Stomach (tissue), 9 donors: Measurements from ENCODE around the gene SPI1. TPM values are rescaled to one million over a fixed set of nuclear protein-coding genes. Genes with fewer than 3 reads are reported as not detected.
A peak's percentile ranks its signal among the peaks of the same experiment; 100 is the strongest.

Source experiments
- DNase-seq, 2 donors: peaks; one replicate each; pipeline versions ENCODE4 v3.0.0 to v3.0.0-alpha.2; 2013 to 2019
- H3K27ac ChIP-seq, 5 donors: fragments of 200-600 bp in 4 of 5; sonication (generic) in 4 of 5; one replicate each; pipeline ENCODE4 v1.5.1; 2013 to 2019; ENCODE audit warnings: mild to moderate bottlenecking in 1 of 5, moderate library complexity in 1 of 5
- H3K27me3 ChIP-seq, 3 donors: fragments of 200-600 bp; sonication (generic); one replicate each; pipeline ENCODE4 v1.5.1; 2017 to 2019; ENCODE audit warnings: mixed run types in 1 of 3
- H3K36me3 ChIP-seq, 4 donors: fragments of 200-600 bp; sonication (generic); 1 replicate in 3 of 4; 2 replicates in 1 of 4; pipeline ENCODE4 v1.5.1; 2016 to 2019
- H3K4me1 ChIP-seq, 4 donors: fragments of 200-600 bp; sonication (generic); one replicate each; pipeline ENCODE4 v1.5.1; 2016 to 2019
- H3K4me3 ChIP-seq, 4 donors: fragments of 200-600 bp; sonication (generic) in 3 of 4; one replicate each; pipeline ENCODE4 v1.5.1; 2016 to 2019; ENCODE audit warnings: mild to moderate bottlenecking in 1 of 4
- H3K9me3 ChIP-seq, 4 donors: fragments of 200-600 bp; sonication (generic); one replicate each; pipeline ENCODE4 v1.5.1; 2016 to 2019
- EP300 ChIP-seq: sonication (generic); formaldehyde crosslinking; IDR thresholded peaks from one replicate; pipeline ENCODE4 v1.6.1; 2017; ENCODE audit warnings: antibody characterized with exemption
- POLR2A ChIP-seq, 4 donors: fragments of 450-650 bp; IDR thresholded peaks; one replicate each; pipeline ENCODE4 v1.6.1; 2016; ENCODE audit warnings: antibody characterized with exemption in 4 of 4, control low read depth in 2 of 4, mild to moderate bottlenecking in 1 of 4, moderate library complexity in 1 of 4
- POLR2AphosphoS5 ChIP-seq, 3 donors: sonication (generic); formaldehyde crosslinking; IDR thresholded peaks; one replicate each; pipeline ENCODE4 v1.6.1; 2016; ENCODE audit warnings: antibody characterized with exemption in 3 of 3
- WGBS, 5 donors: extraction: QIAGEN DNeasy Blood & Tissue Kit in 3 of 5; methylation state at CpG; one replicate each; pipeline versions ENCODE4 v1.1.5 to v1.1.7; 2013 to 2018; 5-methylcytosine and 5-hydroxymethylcytosine counted together
- intact Hi-C: fragments of 100-400 bp; cut with DNase I; formaldehyde crosslinking; loops from one replicate; pipeline ENCODE4 v1.15.1; 2023; ENCODE audit warnings: low total_unique reads
- polyA plus RNA-seq, 3 donors: library from polyadenylated mRNA; stranded (reverse); fragments of 200-250 nt; gene quantifications; one replicate each; pipeline ENCODE4 v1.2.3, GENCODE V29; 2013
- total RNA-seq, 5 donors: library from RNA; depleted of rRNA; stranded (reverse); fragments of >200 nt; gene quantifications; one replicate each; pipeline versions ENCODE4 v1.1.0 to v1.2.3, GENCODE V29; 2014 to 2016
- TF ChIP-seq, protein P1 (sequence below), 7 experiments: fragments of 450-650 bp in 4 of 7; fragments of 200-600 bp in 3 of 7; sonication (generic) in 3 of 7; IDR thresholded peaks; one replicate each; pipeline ENCODE4 v1.5.1; 2016 to 2019; ENCODE audit warnings: antibody characterized with exemption in 7 of 7, control low read depth in 2 of 7, mild to moderate bottlenecking in 1 of 7
- donor health status: healthy with polysubstance abuse.
- donor health status: Bipolar disorder and iron deficiency.
- donor health status: healthy.

SPI1 gene
- total and polyA plus RNA-seq, 8 donors: 2.6 to 24.3 (median 8.2) TPM

DNA sequence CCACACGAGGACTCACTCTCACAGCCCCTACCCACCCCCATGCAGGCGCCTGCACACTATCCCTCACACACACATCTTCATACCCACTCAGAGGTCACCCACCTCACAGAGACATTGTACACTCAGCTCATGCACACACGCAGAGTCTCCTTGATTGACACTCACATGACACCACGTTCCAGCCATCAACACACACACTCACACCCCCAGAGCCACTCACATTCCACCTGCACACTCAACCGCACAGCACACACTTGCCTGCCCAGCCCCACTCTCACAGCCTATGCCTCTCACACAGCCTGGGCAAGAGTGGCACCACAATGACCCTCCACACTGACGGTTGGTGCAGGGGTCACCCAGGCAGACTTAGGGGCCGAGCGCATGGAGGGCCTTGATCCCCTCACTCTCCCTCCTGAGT is 2.2 kb downstream of the SPI1 start:
- intact Hi-C loops: loop anchor here (10.0 kb wide), 1 partner anchor 69 kb away; the partner anchor contains the start of gene RAPSN

DNA sequence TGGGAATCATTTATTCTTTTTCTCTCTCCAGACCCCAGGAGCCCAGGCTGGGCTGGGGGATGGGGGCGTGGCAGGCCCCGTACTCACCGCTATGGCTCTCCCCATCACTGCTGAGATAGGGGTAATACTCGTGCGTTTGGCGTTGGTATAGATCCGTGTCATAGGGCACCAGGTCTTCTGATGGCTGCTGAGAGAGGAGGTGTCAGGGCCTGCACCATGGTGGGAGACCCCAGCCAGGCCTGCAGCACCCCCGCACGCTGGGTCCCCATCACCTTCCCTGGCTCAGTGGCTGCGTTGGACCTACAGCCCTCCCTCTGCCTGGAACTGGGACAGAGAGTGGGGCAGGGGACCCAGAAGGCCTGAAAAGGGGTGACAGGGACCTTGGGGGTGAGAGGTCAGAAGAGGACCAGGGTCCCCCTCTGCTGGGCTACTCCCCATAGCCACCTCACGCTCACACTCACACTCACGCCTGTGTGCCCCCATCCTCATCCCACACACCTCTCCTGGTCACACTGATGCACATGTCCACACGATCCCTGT is 2.7 kb downstream of the SPI1 start:
- Histone ChIP-seq H3K4me3 (peak overlapping the region in 2 of 4 donors; percentile 37 to 41), H3K27me3 (no peaks in the 10 kb centered on the region), H3K36me3 (peaks cover 0 to 15% (median 0%) of the 10 kb centered on the region in 4 donors), H3K27ac (peak overlapping the region in 1 of 5 donors; percentile 87), H3K9me3 (no peaks in the 10 kb centered on the region), H3K4me1 (peaks cover 0 to 16% (median 0%) of the 10 kb centered on the region in 4 donors)
- TF ChIP-seq POLR2AphosphoS5 (IDR thresholded peaks at IDR 0.05) (no peak), POLR2A (IDR thresholded peaks at IDR 0.05) (no peak), EP300 (no peak)
- TF ChIP-seq, protein P1, sequence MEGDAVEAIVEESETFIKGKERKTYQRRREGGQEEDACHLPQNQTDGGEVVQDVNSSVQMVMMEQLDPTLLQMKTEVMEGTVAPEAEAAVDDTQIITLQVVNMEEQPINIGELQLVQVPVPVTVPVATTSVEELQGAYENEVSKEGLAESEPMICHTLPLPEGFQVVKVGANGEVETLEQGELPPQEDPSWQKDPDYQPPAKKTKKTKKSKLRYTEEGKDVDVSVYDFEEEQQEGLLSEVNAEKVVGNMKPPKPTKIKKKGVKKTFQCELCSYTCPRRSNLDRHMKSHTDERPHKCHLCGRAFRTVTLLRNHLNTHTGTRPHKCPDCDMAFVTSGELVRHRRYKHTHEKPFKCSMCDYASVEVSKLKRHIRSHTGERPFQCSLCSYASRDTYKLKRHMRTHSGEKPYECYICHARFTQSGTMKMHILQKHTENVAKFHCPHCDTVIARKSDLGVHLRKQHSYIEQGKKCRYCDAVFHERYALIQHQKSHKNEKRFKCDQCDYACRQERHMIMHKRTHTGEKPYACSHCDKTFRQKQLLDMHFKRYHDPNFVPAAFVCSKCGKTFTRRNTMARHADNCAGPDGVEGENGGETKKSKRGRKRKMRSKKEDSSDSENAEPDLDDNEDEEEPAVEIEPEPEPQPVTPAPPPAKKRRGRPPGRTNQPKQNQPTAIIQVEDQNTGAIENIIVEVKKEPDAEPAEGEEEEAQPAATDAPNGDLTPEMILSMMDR (IDR thresholded peaks at IDR 0.05): no peak
- intact Hi-C loops: loop anchor here (10.0 kb wide), 1 partner anchor 69 kb away; the partner anchor contains the start of gene RAPSN
- DNase-seq: no peak
- 78 to 91% (median 88%) methylated on average over 13 of the region's 13 CpGs for WGBS, 5 donors

More for the DNA sequence above, 2.2 kb downstream of the SPI1 start:
- peaks cover 0 to 15% (median 0%) of the 10 kb centered on the region in 4 donors for H3K36me3 ChIP-seq
- 72 to 80% (median 75%) methylated on average over 8 of the region's 8 CpGs for WGBS, 5 donors
- peak overlapping the region in 3 of 5 donors; percentile 51 to 87 (median 85) for H3K27ac ChIP-seq
- H3K9me3 ChIP-seq: no peaks in the 10 kb centered on the region
- TF ChIP-seq POLR2AphosphoS5 (IDR thresholded peaks at IDR 0.05): no peak
- TF ChIP-seq EP300: no peak
- TF ChIP-seq POLR2A (IDR thresholded peaks at IDR 0.05): no peak
- TF ChIP-seq, protein P1 (IDR thresholded peaks at IDR 0.05): no peak
- no peaks in the 10 kb centered on the region for H3K27me3 ChIP-seq
- peak overlapping the region in 3 of 4 donors; percentile 36 to 41 (median 37) for H3K4me3 ChIP-seq
- peaks cover 0 to 16% (median 0%) of the 10 kb centered on the region in 4 donors for H3K4me1 ChIP-seq
- no peak for DNase-seq

DNA sequence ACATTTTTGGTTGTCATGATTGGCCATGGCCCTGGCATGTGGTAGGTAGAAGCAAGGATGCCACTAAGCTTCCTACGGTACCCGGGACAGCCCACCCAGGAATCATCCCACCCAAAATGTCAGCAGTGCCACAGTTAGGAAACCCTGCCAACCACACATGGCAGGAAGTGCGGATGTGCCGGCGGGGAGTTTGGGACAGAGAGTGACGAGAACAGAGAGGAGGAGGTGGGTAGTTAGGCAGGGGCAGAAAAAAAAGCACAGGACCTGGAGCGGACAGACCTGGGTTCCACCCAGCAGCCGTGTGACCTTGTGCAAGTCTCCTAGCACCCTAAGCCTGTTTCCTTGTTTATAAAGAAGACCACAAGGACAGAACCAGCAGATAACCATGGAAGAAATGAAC is 3.3 kb downstream of the SPI1 start:
- Histone ChIP-seq H3K27me3 (no peaks in the 10 kb centered on the region), H3K36me3 (peaks cover 0 to 15% (median 0%) of the 10 kb centered on the region in 4 donors), H3K27ac (peak overlapping the region in 2 of 5 donors; percentile 15 to 87), H3K4me3 (peak overlapping the region in 2 of 4 donors; percentile 37 to 41), H3K4me1 (peaks cover 0 to 16% (median 0%) of the 10 kb centered on the region in 4 donors), H3K9me3 (no peaks in the 10 kb centered on the region)
- intact Hi-C loops: loop anchor here (10.0 kb wide), 1 partner anchor 70 kb away; the partner anchor contains the start of gene RAPSN
- TF ChIP-seq EP300: no peak
- TF ChIP-seq, protein P1 (IDR thresholded peaks at IDR 0.05): no peak
- no peak for TF ChIP-seq POLR2AphosphoS5 (IDR thresholded peaks at IDR 0.05)
- TF ChIP-seq POLR2A (IDR thresholded peaks at IDR 0.05): no peak
- no peak for DNase-seq
- 78 to 87% (median 82%) methylated on average over 8 of the region's 8 CpGs for WGBS, 5 donors

DNA sequence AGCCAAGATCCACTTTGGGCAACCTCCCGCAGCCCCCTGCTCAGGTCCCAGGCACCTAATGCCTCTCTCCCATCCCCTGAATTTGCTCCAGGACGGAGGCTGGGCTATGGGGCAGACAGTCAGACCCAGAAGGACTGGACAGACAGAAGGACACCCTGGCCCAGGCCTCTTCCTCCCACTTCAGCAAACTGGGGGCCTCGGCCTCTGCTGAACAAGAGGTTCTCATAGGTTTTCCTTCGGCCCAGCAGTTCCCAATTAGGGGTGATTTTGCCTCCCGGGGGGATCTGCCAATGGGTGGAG is 3.7 kb downstream of the SPI1 start:
- no peak for DNase-seq
- intact Hi-C loops: loop anchor here (10.0 kb wide), 1 partner anchor 70 kb away; the partner anchor contains the start of gene RAPSN
- no peaks in the 10 kb centered on the region for H3K9me3 ChIP-seq
- WGBS, 5 donors: 60 to 95% (median 81%) methylated on average over 2 to 5 of the region's 5 CpGs
- H3K4me3 ChIP-seq: peak overlapping the region in 2 of 4 donors; percentile 37 to 41
- peaks cover 0 to 16% (median 0%) of the 10 kb centered on the region in 4 donors for H3K4me1 ChIP-seq
- peaks cover 0 to 15% (median 0%) of the 10 kb centered on the region in 4 donors for H3K36me3 ChIP-seq
- TF ChIP-seq EP300: no peak
- TF ChIP-seq, protein P1 (IDR thresholded peaks at IDR 0.05): no peak
- TF ChIP-seq POLR2AphosphoS5 (IDR thresholded peaks at IDR 0.05): no peak
- TF ChIP-seq POLR2A (IDR thresholded peaks at IDR 0.05): no peak
- no peaks in the 10 kb centered on the region for H3K27me3 ChIP-seq
- peak overlapping the region in 3 of 5 donors; percentile 15 to 87 (median 39) for H3K27ac ChIP-seq
